HepG2 (cell line): ENCODE data around the gene TMEM221. TPM values are rescaled to one million over a fixed set of nuclear protein-coding genes. Genes with fewer than 3 reads are reported as not detected.

Source experiments
- ATAC-seq: fragments of 200-7000 bp; cut with Tn5 transposase; 3 replicates; pipeline ENCODE4 v1.9.1; 2020; ENCODE audit warnings: mild to moderate bottlenecking, moderate library complexity
- BruUV-seq: library from RNA; stranded (reverse); fragments of 400-500 nt; replicated peaks from 2 replicates; lab custom pipeline; 2021; lab: Mats Ljungman, UMichigan
- CTCF ChIA-PET: fragments of 300-600 bp; formaldehyde crosslinking; extraction: SDS; loops from one replicate; lab custom pipeline; 2021; ENCODE audit warnings: low total read pairs, inconsistent platforms, low intra/inter-chr PET ratio; lab: Yijun Ruan, JAX
- POLR2A ChIA-PET: fragments of 350-600 bp; sonication (Branson Sonifier 250); formaldehyde crosslinking; loops from one replicate; lab custom pipeline; 2020; ENCODE audit warnings: antibody characterized with exemption, inconsistent platforms; lab: Yijun Ruan, JAX
- DNase-seq: peaks from one replicate; pipeline ENCODE4 v3.0.0-alpha.2; 2015; ENCODE audit warnings: low spot score
- FAIRE-seq: peaks from 3 replicates; lab custom pipeline; 2011; peaks lifted over from hg19 to GRCh38; lab: Jason Lieb, UNC
- H2AFZ ChIP-seq: one replicate; pipeline ENCODE4 v1.6.1; 2011; ENCODE audit warnings: low read length, inconsistent platforms
- H3K27ac ChIP-seq: fragments of 300-600 bp; 3 replicates; pipeline ENCODE4 v1.8.0; 2011; ENCODE audit warnings: mixed run types, mild to moderate bottlenecking, mixed read lengths, low read length, inconsistent platforms; ENCODE audit not compliant: insufficient read depth; ENCODE audit errors: extremely low read length
- H3K27me3 ChIP-seq, 2 experiments: fragments of 200-600 bp in 1 of 2; 2 replicates in 1 of 2; 3 replicates in 1 of 2; pipeline versions ENCODE4 v1.6.0 to v1.8.0; 2011; ENCODE audit warnings: low read length in 2 of 2, mild to moderate bottlenecking in 2 of 2, moderate library complexity in 2 of 2, inconsistent platforms in 1 of 2; ENCODE audit not compliant: insufficient read depth in 2 of 2, control insufficient read depth in 1 of 2
- H3K36me3 ChIP-seq, 2 experiments: fragments of 200-600 bp in 1 of 2; replicated peaks in 1 of 2; 2 replicates in 1 of 2; 3 replicates in 1 of 2; pipeline versions ENCODE4 v1.5.1 to v1.8.0; 2011; ENCODE audit warnings: low read length in 2 of 2, inconsistent platforms in 1 of 2; ENCODE audit not compliant: insufficient read depth in 2 of 2, control insufficient read depth in 1 of 2
- H3K4me1 ChIP-seq: 2 replicates; pipeline ENCODE4 v1.5.1; 2012; ENCODE audit warnings: low read length, inconsistent platforms; ENCODE audit not compliant: insufficient read depth
- H3K4me2 ChIP-seq: 2 replicates; pipeline ENCODE4 v1.6.0; 2011; ENCODE audit warnings: low read depth, low read length, inconsistent platforms
- H3K4me3 ChIP-seq, 3 experiments: fragments of 200-600 bp in 1 of 3; sonication (generic), shearing (Covaris generic) in 1 of 3; replicated peaks in 1 of 3; 2 replicates each; pipeline ENCODE4 v1.5.1; 2011 to 2016; ENCODE audit warnings: low read length in 3 of 3, inconsistent platforms in 2 of 3, low read depth in 2 of 3, mild to moderate bottlenecking in 2 of 3, control low read depth in 1 of 3, mixed read lengths in 1 of 3; ENCODE audit not compliant: insufficient read depth in 1 of 3
- H3K79me2 ChIP-seq: one replicate; pipeline ENCODE4 v1.6.1; 2011; ENCODE audit warnings: low read length, inconsistent platforms; ENCODE audit not compliant: insufficient read depth
- H3K9ac ChIP-seq: 2 replicates; pipeline ENCODE4 v1.6.0; 2011; ENCODE audit warnings: mild to moderate bottlenecking, low read depth, low read length, inconsistent platforms; ENCODE audit not compliant: insufficient read depth
- H3K9me3 ChIP-seq: 2 replicates; pipeline ENCODE4 v1.5.1; 2012; ENCODE audit warnings: mild to moderate bottlenecking, low read length
- H4K20me1 ChIP-seq: 2 replicates; pipeline ENCODE4 v1.6.0; 2011; ENCODE audit warnings: inconsistent platforms, mild to moderate bottlenecking, low read length, moderate library complexity; ENCODE audit not compliant: insufficient read depth
- ADNP ChIP-seq: sonication (generic); formaldehyde crosslinking; IDR thresholded peaks from 2 replicates; pipeline ENCODE4 v1.4.0; 2020; ENCODE audit warnings: missing genetic modification reagents
- CBFB ChIP-seq: sonication (generic); formaldehyde crosslinking; IDR thresholded peaks from 2 replicates; pipeline ENCODE4 v1.4.0; 2020; ENCODE audit warnings: missing genetic modification reagents
- FIP1L1 ChIP-seq: fragments of 200-400 bp; formaldehyde crosslinking; IDR thresholded peaks from 2 replicates; pipeline ENCODE4 v1.6.1; 2018; ENCODE audit warnings: low read depth, mild to moderate bottlenecking, low read length, moderate library complexity, borderline replicate concordance; ENCODE audit not compliant: insufficient read depth
- GATA4 ChIP-seq: sonication (generic); IDR thresholded peaks from 2 replicates; pipeline ENCODE4 v1.6.1; 2016; ENCODE audit warnings: antibody characterized with exemption, low read depth, borderline replicate concordance
- IRF2 ChIP-seq: IDR thresholded peaks from 2 replicates; pipeline ENCODE4 v1.6.1; 2018; ENCODE audit warnings: missing genetic modification reagents, missing compliant biosample characterization
- MAFK ChIP-seq, 2 experiments: IDR thresholded peaks in 1 of 2; conservative IDR thresholded peaks in 1 of 2; 2 replicates each; pipeline ENCODE4 v1.6.1; 2011; ENCODE audit warnings: improper control_type of control experiment in 2 of 2, low read length in 2 of 2
- MLXIP ChIP-seq: sonication (generic); formaldehyde crosslinking; IDR thresholded peaks from 2 replicates; pipeline ENCODE4 v1.9.0; 2021; ENCODE audit warnings: missing genetic modification reagents, borderline replicate concordance
- MXI1 ChIP-seq: IDR thresholded peaks from 3 replicates; pipeline ENCODE4 v1.6.1; 2012; ENCODE audit warnings: low read depth, low read length, inconsistent platforms, borderline replicate concordance
- PHF5A ChIP-seq: IDR thresholded peaks from one replicate; pipeline ENCODE4 v1.6.1; 2018; ENCODE audit warnings: low read depth, missing genetic modification reagents; ENCODE audit not compliant: unreplicated experiment
- TCF7 ChIP-seq: sonication (generic); IDR thresholded peaks from 2 replicates; pipeline ENCODE4 v1.6.1; 2016; ENCODE audit warnings: antibody characterized with exemption, low read depth
- ZKSCAN1 ChIP-seq: fragments of 150-350 bp; IDR thresholded peaks from 2 replicates; pipeline ENCODE4 v1.6.1; 2014; ENCODE audit warnings: low read length
- ZNF367 ChIP-seq: sonication (generic); formaldehyde crosslinking; IDR thresholded peaks from 2 replicates; pipeline ENCODE4 v1.4.0; 2020; ENCODE audit warnings: missing genetic modification reagents, borderline replicate concordance
- ZNF562 ChIP-seq: sonication (generic); formaldehyde crosslinking; IDR thresholded peaks from 2 replicates; pipeline ENCODE4 v1.8.0; 2022; ENCODE audit warnings: missing genetic modification reagents, borderline replicate concordance
- ZNF746 ChIP-seq: sonication (generic); formaldehyde crosslinking; IDR thresholded peaks from 2 replicates; pipeline ENCODE4 v1.8.0; 2022; ENCODE audit warnings: mild to moderate bottlenecking, missing genetic modification reagents
- WGBS: methylation state at CpG from one replicate; pipeline ENCODE4 v1.1.6; 2017; ENCODE audit warnings: low lambda C conversion rate; 5-methylcytosine and 5-hydroxymethylcytosine counted together
- in situ Hi-C: cut with HindIII; loops from 2 replicates; pipeline ENCODE4 v1.10.0; 2017; ENCODE audit warnings: low pct_unique_long_range_greater_than_20kb; ENCODE audit not compliant: extremely low pct_ligation_motif_present
- intact Hi-C: fragments of 100-400 bp; cut with micrococcal nuclease; formaldehyde crosslinking; loops from one replicate; pipeline ENCODE4 v1.10.0; 2022; ENCODE audit not compliant: unreplicated experiment
- polyA plus RNA-seq, 8 experiments: library from polyadenylated mRNA; depleted of rRNA in 3 of 8; stranded (reverse) in 7 of 8; unstranded in 1 of 8; fragments of >200 nt; fragmentation: Illumina TruSeq in 4 of 8; extraction: Trizol in 4 of 8; gene quantifications; 2 replicates each; pipeline versions ENCODE4 v1.2.1 to v1.2.3, GENCODE V29; 2011 to 2016; ENCODE audit warnings: low read depth in 4 of 8, missing spikeins in 1 of 8, mixed read lengths in 1 of 8; ENCODE audit not compliant: insufficient read depth in 1 of 8
- total RNA-seq, 5 experiments: library from RNA; depleted of rRNA; stranded (reverse); fragments of >200 nt; fragmentation: Illumina TruSeq; extraction: Trizol; gene quantifications; 2 replicates each; pipeline ENCODE4 v1.2.3, GENCODE V29; 2016; ENCODE audit warnings: low read depth in 1 of 5
- TF ChIP-seq, protein P1 (sequence below): IDR thresholded peaks from 2 replicates; pipeline ENCODE4 v1.6.1; 2012; ENCODE audit warnings: low read length, improper control_type of control experiment
- TF ChIP-seq, protein P2 (sequence below): sonication (generic); formaldehyde crosslinking; IDR thresholded peaks from 2 replicates; pipeline ENCODE4 v1.4.0; 2020; ENCODE audit warnings: missing genetic modification reagents; ENCODE audit errors: not compliant biosample characterization

Gene TMEM221
- total and polyA plus RNA-seq, 2 of the 13 experiments (the other 11 are each of a cell fraction or from before 2014, with no cell fraction given) = 0.33 to 0.77 TPM

GRCh38 chr19:17405250-17406045, 43.0 kb downstream of the TMEM221 start, which contains the start of gene BST2:
BST2 (minus strand) TSS chr19:17405630; CDS start chr19:17405575, 55 bp downstream.
- Histone ChIP-seq H4K20me1 (no peaks in the 10 kb centered on the region; the same call in 1 of the 2 replicates), H2AFZ (peak within 1 kb of the TSS; percentile 91), H3K79me2 (peaks cover 33% of the 10 kb centered on the region), H3K9ac (peak within 1 kb of the TSS; percentile 78), H3K4me3 (peak within 1 kb of the TSS; percentile 62 to 82 (median 70)), H3K27ac (peak within 1 kb of the TSS; percentile 81), H3K4me2 (peak within 1 kb of the TSS; percentile 92), H3K9me3 (no peaks in the 10 kb centered on the region), H3K4me1 (peaks cover 13% of the 10 kb centered on the region), H3K27me3 (no peaks in the 10 kb centered on the region; a peak in 1 of 5 replicates), H3K36me3 (peaks cover 0 to 8% of the 10 kb centered on the region in 2 experiments; a peak in 2 of 5 replicates)
- 1% methylated on average over 15 of the region's 18 CpGs for WGBS
- intact Hi-C loops (loop anchor here (1.0 to 5.0 kb wide), 2 partner anchors 14 to 68 kb away; partner anchors contain the start of gene GTPBP3), in situ Hi-C loops (no loop called here)
- DNase-seq = peak; percentile 93
- BruUV-seq = TSS peak; percentile 47
- POLR2A ChIA-PET = interaction anchor here (0.6 to 3.5 kb wide), 21 partner anchors 11 to 454 kb away, joined by 3 to 76 read pairs (median 3); partner anchors contain the start of genes DDA1, MAP1S, MVB12A and PGLS
- CTCF ChIA-PET = no interaction called here
- peak; percentile 93 for FAIRE-seq
- ATAC-seq = peak; percentile 94
- TF ChIP-seq PHF5A (CRISPR knock-in tag) (peak; percentile 33), FIP1L1 (no peak), IRF2 (CRISPR knock-in tag) (no peak), ZNF746 (CRISPR knock-in tag) (0 out of 2 replicates have a peak, but pooled peaks have one; percentile 58), ZKSCAN1 (no peak), MXI1 (no peak; the same call in 2 of the 3 replicates), TCF7 (no peak), CBFB (CRISPR knock-in tag) (no peak; the same call in none of the 2 replicates), MAFK (conservative IDR thresholded peaks at IDR 0.05 in 1 of 2, IDR thresholded peaks at IDR 0.05 in 1 of 2; ENCODE audit: low read length in 2 of 2) (no peak), MLXIP (CRISPR knock-in tag) (no peak), ZNF562 (CRISPR knock-in tag) (no peak), ZNF367 (CRISPR knock-in tag) (no peak), GATA4 (peak; percentile 69; the same call in 1 of the 2 replicates), ADNP (CRISPR knock-in tag) (no peak)
- TF ChIP-seq, protein P1, sequence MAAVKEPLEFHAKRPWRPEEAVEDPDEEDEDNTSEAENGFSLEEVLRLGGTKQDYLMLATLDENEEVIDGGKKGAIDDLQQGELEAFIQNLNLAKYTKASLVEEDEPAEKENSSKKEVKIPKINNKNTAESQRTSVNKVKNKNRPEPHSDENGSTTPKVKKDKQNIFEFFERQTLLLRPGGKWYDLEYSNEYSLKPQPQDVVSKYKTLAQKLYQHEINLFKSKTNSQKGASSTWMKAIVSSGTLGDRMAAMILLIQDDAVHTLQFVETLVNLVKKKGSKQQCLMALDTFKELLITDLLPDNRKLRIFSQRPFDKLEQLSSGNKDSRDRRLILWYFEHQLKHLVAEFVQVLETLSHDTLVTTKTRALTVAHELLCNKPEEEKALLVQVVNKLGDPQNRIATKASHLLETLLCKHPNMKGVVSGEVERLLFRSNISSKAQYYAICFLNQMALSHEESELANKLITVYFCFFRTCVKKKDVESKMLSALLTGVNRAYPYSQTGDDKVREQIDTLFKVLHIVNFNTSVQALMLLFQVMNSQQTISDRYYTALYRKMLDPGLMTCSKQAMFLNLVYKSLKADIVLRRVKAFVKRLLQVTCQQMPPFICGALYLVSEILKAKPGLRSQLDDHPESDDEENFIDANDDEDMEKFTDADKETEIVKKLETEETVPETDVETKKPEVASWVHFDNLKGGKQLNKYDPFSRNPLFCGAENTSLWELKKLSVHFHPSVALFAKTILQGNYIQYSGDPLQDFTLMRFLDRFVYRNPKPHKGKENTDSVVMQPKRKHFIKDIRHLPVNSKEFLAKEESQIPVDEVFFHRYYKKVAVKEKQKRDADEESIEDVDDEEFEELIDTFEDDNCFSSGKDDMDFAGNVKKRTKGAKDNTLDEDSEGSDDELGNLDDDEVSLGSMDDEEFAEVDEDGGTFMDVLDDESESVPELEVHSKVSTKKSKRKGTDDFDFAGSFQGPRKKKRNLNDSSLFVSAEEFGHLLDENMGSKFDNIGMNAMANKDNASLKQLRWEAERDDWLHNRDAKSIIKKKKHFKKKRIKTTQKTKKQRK = no peak
- TF ChIP-seq, protein P2, sequence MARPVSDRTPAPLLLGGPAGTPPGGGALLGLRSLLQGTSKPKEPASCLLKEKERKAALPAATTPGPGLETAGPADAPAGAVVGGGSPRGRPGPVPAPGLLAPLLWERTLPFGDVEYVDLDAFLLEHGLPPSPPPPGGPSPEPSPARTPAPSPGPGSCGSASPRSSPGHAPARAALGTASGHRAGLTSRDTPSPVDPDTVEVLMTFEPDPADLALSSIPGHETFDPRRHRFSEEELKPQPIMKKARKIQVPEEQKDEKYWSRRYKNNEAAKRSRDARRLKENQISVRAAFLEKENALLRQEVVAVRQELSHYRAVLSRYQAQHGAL (CRISPR knock-in tag) = no peak
